Prostate gland (tissue), 2 donors: ENCODE results near the gene MIGA1. TPM values are rescaled to one million over a fixed set of nuclear protein-coding genes. Genes with fewer than 3 reads are reported as not detected.

Source experiments
- DNase-seq: peaks from one replicate; pipeline ENCODE4 v3.0.0-alpha.2; 2019; ENCODE audit warnings: low spot score
- H3K27ac ChIP-seq, 2 donors: fragments of 200-600 bp; sonication (generic); 2 replicates each; pipeline ENCODE4 v1.5.1; 2017 to 2019
- H3K27me3 ChIP-seq: fragments of 200-600 bp; sonication (generic); replicated peaks from 2 replicates; pipeline ENCODE4 v1.5.1; 2019; ENCODE audit not compliant: insufficient read depth
- H3K36me3 ChIP-seq, 2 donors: fragments of 200-600 bp; sonication (generic); 1 replicate in 1 of 2; 2 replicates in 1 of 2; pipeline versions ENCODE4 v1.5.1 to v1.8.1; 2017 to 2019
- H3K4me1 ChIP-seq: fragments of 200-600 bp; sonication (generic); replicated peaks from 2 replicates; pipeline ENCODE4 v1.5.1; 2019
- H3K4me3 ChIP-seq, 2 donors: fragments of 200-600 bp; sonication (generic); 2 replicates each; pipeline ENCODE4 v1.5.1; 2017 to 2019
- H3K9me3 ChIP-seq: fragments of 200-600 bp; sonication (generic); 2 replicates; pipeline ENCODE4 v1.5.1; 2017
- POLR2A ChIP-seq: fragments of 450-650 bp; IDR thresholded peaks from one replicate; pipeline ENCODE4 v1.6.1; 2016; ENCODE audit warnings: antibody characterized with exemption, mild to moderate bottlenecking
- POLR2AphosphoS5 ChIP-seq: sonication (generic); formaldehyde crosslinking; IDR thresholded peaks from one replicate; pipeline ENCODE4 v1.6.1; 2017; ENCODE audit warnings: antibody characterized with exemption
- WGBS: methylation state at CpG from one replicate; pipeline ENCODE4 v1.1.5; 2018; 5-methylcytosine and 5-hydroxymethylcytosine counted together
- intact Hi-C: fragments of 100-400 bp; cut with DNase I; formaldehyde crosslinking; loops from one replicate; pipeline ENCODE4 v1.14.2; 2022
- total RNA-seq, 2 donors: library from RNA; depleted of rRNA; stranded (reverse); fragments of >200 nt; gene quantifications; one replicate each; pipeline ENCODE4 v1.1.0, GENCODE V29; 2016
- TF ChIP-seq, protein P1 (sequence below), 4 experiments: fragments of 200-600 bp in 2 of 4; fragments of 450-650 bp in 2 of 4; sonication (generic) in 2 of 4; IDR thresholded peaks; 1 replicate in 3 of 4; 2 replicates in 1 of 4; pipeline ENCODE4 v1.5.1; 2016 to 2019; ENCODE audit warnings: antibody characterized with exemption in 4 of 4, mild to moderate bottlenecking in 2 of 4, moderate library complexity in 2 of 4

The MIGA1 gene
- total RNA-seq, 2 donors from 2014 or later = 16.2 to 19.3 TPM

DNA sequence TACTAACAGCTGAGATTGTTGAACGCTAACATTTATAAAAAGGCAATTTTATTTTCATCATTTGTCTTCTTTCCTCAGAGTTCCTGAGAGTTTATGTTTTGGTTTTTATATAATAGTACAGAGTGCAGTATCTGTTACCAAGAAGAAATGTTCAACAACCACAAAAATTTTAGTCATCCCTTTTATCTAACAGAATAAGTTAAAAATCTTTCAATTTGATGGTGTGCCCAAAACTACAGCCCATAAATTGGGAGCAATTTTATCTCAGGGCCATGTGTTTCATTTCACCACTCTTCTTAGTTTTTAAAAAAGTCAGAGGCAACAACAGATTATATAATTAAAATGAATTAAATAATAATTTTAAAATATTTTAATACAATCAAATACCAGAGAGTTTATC lies 146.1 kb downstream of the MIGA1 start:
- intact Hi-C loops = no loop called here
- no peaks in the 10 kb centered on the region for H3K27me3 ChIP-seq

DNA sequence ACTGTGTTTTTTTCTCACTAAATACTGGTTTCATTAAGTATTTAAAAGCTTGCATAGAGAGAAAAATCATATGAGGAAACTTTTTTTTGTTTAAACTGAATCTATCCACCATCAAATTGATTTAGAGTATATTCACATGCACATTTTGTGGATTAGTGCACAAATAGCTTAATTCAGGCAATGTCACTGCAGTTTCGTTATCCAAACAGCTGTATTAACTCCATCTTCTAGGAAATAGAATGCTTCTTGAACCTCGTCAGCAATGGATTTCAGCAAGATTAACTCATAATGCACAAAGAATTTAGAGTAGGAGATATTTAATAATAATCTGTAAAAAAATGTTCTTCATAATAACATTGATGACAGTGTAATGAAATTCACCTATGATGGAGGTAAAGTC lies 146.5 kb downstream of the MIGA1 start:
- Histone ChIP-seq H3K4me3 (no peak overlapping the region), H3K9me3 (no peaks in the 10 kb centered on the region), H3K27ac (no peak overlapping the region), H3K36me3 (no peaks in the 10 kb centered on the region), H3K4me1 (no peaks in the 10 kb centered on the region), H3K27me3 (no peaks in the 10 kb centered on the region)
- intact Hi-C loops = no loop called here
- 56% methylated on average over 2 of the region's 2 CpGs for WGBS
- no peak for DNase-seq
- no peak for TF ChIP-seq POLR2AphosphoS5
- TF ChIP-seq POLR2A = no peak
- TF ChIP-seq, protein P1, sequence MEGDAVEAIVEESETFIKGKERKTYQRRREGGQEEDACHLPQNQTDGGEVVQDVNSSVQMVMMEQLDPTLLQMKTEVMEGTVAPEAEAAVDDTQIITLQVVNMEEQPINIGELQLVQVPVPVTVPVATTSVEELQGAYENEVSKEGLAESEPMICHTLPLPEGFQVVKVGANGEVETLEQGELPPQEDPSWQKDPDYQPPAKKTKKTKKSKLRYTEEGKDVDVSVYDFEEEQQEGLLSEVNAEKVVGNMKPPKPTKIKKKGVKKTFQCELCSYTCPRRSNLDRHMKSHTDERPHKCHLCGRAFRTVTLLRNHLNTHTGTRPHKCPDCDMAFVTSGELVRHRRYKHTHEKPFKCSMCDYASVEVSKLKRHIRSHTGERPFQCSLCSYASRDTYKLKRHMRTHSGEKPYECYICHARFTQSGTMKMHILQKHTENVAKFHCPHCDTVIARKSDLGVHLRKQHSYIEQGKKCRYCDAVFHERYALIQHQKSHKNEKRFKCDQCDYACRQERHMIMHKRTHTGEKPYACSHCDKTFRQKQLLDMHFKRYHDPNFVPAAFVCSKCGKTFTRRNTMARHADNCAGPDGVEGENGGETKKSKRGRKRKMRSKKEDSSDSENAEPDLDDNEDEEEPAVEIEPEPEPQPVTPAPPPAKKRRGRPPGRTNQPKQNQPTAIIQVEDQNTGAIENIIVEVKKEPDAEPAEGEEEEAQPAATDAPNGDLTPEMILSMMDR (IDR thresholded peaks at IDR 0.05) = no peak

More for the DNA sequence above, 146.1 kb downstream of the MIGA1 start:
- WGBS = 44% methylated on average over 1 of the region's 1 CpG
- TF ChIP-seq POLR2AphosphoS5 (no peak), POLR2A (no peak)
- TF ChIP-seq, protein P1 (IDR thresholded peaks at IDR 0.05) = no peak
- no peak for DNase-seq
- H3K27ac ChIP-seq = no peak overlapping the region
- no peaks in the 10 kb centered on the region for H3K36me3 ChIP-seq
- no peak overlapping the region for H3K4me3 ChIP-seq
- no peaks in the 10 kb centered on the region for H3K9me3 ChIP-seq
- H3K4me1 ChIP-seq = no peaks in the 10 kb centered on the region

DNA sequence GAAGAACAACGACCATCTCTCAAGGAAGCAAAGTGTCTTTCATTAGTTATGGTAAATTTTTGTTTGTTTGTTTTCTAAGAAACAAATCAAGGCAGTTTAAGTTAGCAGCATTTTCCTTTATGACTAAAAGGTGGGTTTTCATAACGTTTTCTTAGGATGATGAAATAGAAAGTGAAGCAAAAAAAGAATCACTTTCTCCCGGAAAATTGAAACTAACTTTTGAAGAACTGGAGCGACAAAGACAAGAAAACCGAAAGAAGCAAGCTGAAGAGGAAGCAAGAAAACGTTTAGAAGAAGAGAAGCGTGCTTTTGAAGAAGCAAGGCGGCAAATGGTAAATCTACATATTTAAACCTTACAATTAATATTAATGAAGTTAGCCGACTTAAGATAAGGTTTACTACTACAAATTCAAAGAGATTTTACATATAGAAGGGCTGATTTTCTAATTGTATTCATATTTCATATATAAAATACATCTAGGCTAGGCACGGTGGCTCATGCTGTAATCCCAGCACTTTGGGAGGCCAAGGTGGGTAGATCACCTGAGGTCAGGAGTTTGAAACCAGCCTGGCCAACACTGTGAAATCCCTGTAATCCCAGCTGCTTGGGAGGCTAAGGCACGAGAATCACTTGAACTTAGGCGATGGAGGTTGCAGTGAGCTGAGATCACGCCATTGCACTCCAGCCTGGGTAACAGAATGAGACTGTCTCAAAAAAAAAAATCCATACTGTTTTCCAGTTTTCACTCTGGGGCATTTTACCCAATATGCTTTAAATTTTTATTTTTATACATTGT lies 147.3 kb downstream of the MIGA1 start:
- no peak overlapping the region for H3K4me3 ChIP-seq
- H3K27me3 ChIP-seq = no peaks in the 10 kb centered on the region
- H3K27ac ChIP-seq = no peak overlapping the region
- WGBS = 66% methylated on average over 13 of the region's 13 CpGs
- intact Hi-C loops = no loop called here
- H3K9me3 ChIP-seq = no peaks in the 10 kb centered on the region
- DNase-seq = no peak
- no peaks in the 10 kb centered on the region for H3K4me1 ChIP-seq
- no peak for TF ChIP-seq POLR2A
- TF ChIP-seq, protein P1 (IDR thresholded peaks at IDR 0.05) = no peak
- no peak for TF ChIP-seq POLR2AphosphoS5
- no peaks in the 10 kb centered on the region for H3K36me3 ChIP-seq

DNA sequence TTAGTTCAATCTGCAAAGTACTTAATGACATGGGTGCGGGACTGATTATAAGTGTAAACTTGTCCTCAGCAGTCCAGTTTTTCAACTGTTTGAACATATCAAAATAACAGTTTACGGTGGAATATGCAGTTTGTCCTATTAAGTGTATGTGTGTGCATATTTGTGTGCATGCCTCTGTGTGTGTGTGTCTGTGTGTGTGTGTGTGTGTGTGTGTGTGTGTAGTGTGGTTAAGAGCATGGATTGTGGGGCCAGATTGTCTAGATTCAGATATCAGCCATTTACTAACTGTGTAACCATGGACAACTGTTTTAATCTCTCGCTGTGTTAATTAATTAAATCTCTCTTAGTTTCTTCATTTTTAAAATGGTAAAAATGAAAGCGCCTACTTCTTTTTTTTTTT lies 148.0 kb downstream of the MIGA1 start:
- DNase-seq = no peak
- H3K27ac ChIP-seq = no peak overlapping the region
- H3K36me3 ChIP-seq = no peaks in the 10 kb centered on the region

More for the DNA sequence above, 148.0 kb downstream of the MIGA1 start:
- Histone ChIP-seq H3K27me3 (no peaks in the 10 kb centered on the region), H3K4me1 (no peaks in the 10 kb centered on the region), H3K9me3 (no peaks in the 10 kb centered on the region), H3K4me3 (no peak overlapping the region)
- TF ChIP-seq POLR2A (no peak), POLR2AphosphoS5 (no peak)
- TF ChIP-seq, protein P1 (IDR thresholded peaks at IDR 0.05) = no peak
- 88% methylated on average over 4 of the region's 4 CpGs for WGBS
- intact Hi-C loops = no loop called here

Other genes with a start within 250 kb of the MIGA1 start
- 10 to 100 TPM; 38.9 to 60.8 TPM for gene ZZZ3, start 97.0 kb upstream of the MIGA1 start, total RNA-seq
- gene USP33, start 19.8 kb upstream of the MIGA1 start, total RNA-seq = 10 to 100 TPM; 46.2 to 49.9 TPM
- 10 to 100 TPM; 13.2 to 14.1 TPM for gene NEXN, start 109.0 kb downstream of the MIGA1 start, total RNA-seq
- gene FUBP1, start 199.4 kb downstream of the MIGA1 start, total RNA-seq = 100 to 1,000 TPM; 109 to 126 TPM
- 10 to 100 TPM; 15.8 to 22.8 TPM for gene DNAJB4, start 225.3 kb downstream of the MIGA1 start, total RNA-seq